HepG2 (cell line): ENCODE measurements around the gene CHML. TPM values are rescaled to one million over a fixed set of nuclear protein-coding genes. Genes with fewer than 3 reads are reported as not detected.

Experiments
- ATAC-seq: fragments of 200-7000 bp; cut with Tn5 transposase; 3 replicates; pipeline ENCODE4 v1.9.1; 2020; ENCODE audit warnings: mild to moderate bottlenecking, moderate library complexity
- BruUV-seq: library from RNA; stranded (reverse); fragments of 400-500 nt; replicated peaks from 2 replicates; lab custom pipeline; 2021; lab: Mats Ljungman, UMichigan
- CTCF ChIA-PET: fragments of 300-600 bp; formaldehyde crosslinking; extraction: SDS; loops from one replicate; lab custom pipeline; 2021; ENCODE audit warnings: low total read pairs, inconsistent platforms, low intra/inter-chr PET ratio; lab: Yijun Ruan, JAX
- POLR2A ChIA-PET: fragments of 350-600 bp; sonication (Branson Sonifier 250); formaldehyde crosslinking; loops from one replicate; lab custom pipeline; 2020; ENCODE audit warnings: antibody characterized with exemption, inconsistent platforms; lab: Yijun Ruan, JAX
- DNase-seq: peaks from one replicate; pipeline ENCODE4 v3.0.0-alpha.2; 2015; ENCODE audit warnings: low spot score
- FAIRE-seq: peaks from 3 replicates; lab custom pipeline; 2011; peaks lifted over from hg19 to GRCh38; lab: Jason Lieb, UNC
- H2AFZ ChIP-seq: one replicate; pipeline ENCODE4 v1.6.1; 2011; ENCODE audit warnings: low read length, inconsistent platforms
- H3K27ac ChIP-seq: fragments of 300-600 bp; 3 replicates; pipeline ENCODE4 v1.8.0; 2011; ENCODE audit warnings: mixed run types, mild to moderate bottlenecking, mixed read lengths, low read length, inconsistent platforms; ENCODE audit not compliant: insufficient read depth; ENCODE audit errors: extremely low read length
- H3K27me3 ChIP-seq, 2 experiments: fragments of 200-600 bp in 1 of 2; 2 replicates in 1 of 2; 3 replicates in 1 of 2; pipeline versions ENCODE4 v1.6.0 to v1.8.0; 2011; ENCODE audit warnings: low read length in 2 of 2, mild to moderate bottlenecking in 2 of 2, moderate library complexity in 2 of 2, inconsistent platforms in 1 of 2; ENCODE audit not compliant: insufficient read depth in 2 of 2, control insufficient read depth in 1 of 2
- H3K36me3 ChIP-seq, 2 experiments: fragments of 200-600 bp in 1 of 2; replicated peaks in 1 of 2; 2 replicates in 1 of 2; 3 replicates in 1 of 2; pipeline versions ENCODE4 v1.5.1 to v1.8.0; 2011; ENCODE audit warnings: low read length in 2 of 2, inconsistent platforms in 1 of 2; ENCODE audit not compliant: insufficient read depth in 2 of 2, control insufficient read depth in 1 of 2
- H3K4me1 ChIP-seq: 2 replicates; pipeline ENCODE4 v1.5.1; 2012; ENCODE audit warnings: low read length, inconsistent platforms; ENCODE audit not compliant: insufficient read depth
- H3K4me2 ChIP-seq: 2 replicates; pipeline ENCODE4 v1.6.0; 2011; ENCODE audit warnings: low read depth, low read length, inconsistent platforms
- H3K4me3 ChIP-seq, 3 experiments: fragments of 200-600 bp in 1 of 3; sonication (generic), shearing (Covaris generic) in 1 of 3; replicated peaks in 1 of 3; 2 replicates each; pipeline ENCODE4 v1.5.1; 2011 to 2016; ENCODE audit warnings: low read length in 3 of 3, inconsistent platforms in 2 of 3, low read depth in 2 of 3, mild to moderate bottlenecking in 2 of 3, control low read depth in 1 of 3, mixed read lengths in 1 of 3; ENCODE audit not compliant: insufficient read depth in 1 of 3
- H3K79me2 ChIP-seq: one replicate; pipeline ENCODE4 v1.6.1; 2011; ENCODE audit warnings: low read length, inconsistent platforms; ENCODE audit not compliant: insufficient read depth
- H3K9ac ChIP-seq: 2 replicates; pipeline ENCODE4 v1.6.0; 2011; ENCODE audit warnings: mild to moderate bottlenecking, low read depth, low read length, inconsistent platforms; ENCODE audit not compliant: insufficient read depth
- H3K9me3 ChIP-seq: 2 replicates; pipeline ENCODE4 v1.5.1; 2012; ENCODE audit warnings: mild to moderate bottlenecking, low read length
- H4K20me1 ChIP-seq: 2 replicates; pipeline ENCODE4 v1.6.0; 2011; ENCODE audit warnings: inconsistent platforms, mild to moderate bottlenecking, low read length, moderate library complexity; ENCODE audit not compliant: insufficient read depth
- BRF2 ChIP-seq: sonication (generic); formaldehyde crosslinking; IDR thresholded peaks from 2 replicates; pipeline ENCODE4 v1.8.1; 2022; ENCODE audit warnings: mild to moderate bottlenecking, missing genetic modification reagents
- EHMT2 ChIP-seq: fragments of 200-600 bp; sonication (generic); IDR thresholded peaks from 2 replicates; pipeline ENCODE4 v1.7.0; 2017; ENCODE audit warnings: antibody characterized with exemption, low read depth, low read length, borderline replicate concordance
- FOSL2 ChIP-seq: sonication (generic); formaldehyde crosslinking; IDR thresholded peaks from 2 replicates; pipeline ENCODE4 v1.4.0; 2020; ENCODE audit warnings: missing genetic modification reagents
- NR2F1 ChIP-seq, 2 experiments: fragments of 450-650 bp in 1 of 2; formaldehyde crosslinking in 1 of 2; IDR thresholded peaks; 2 replicates each; pipeline versions ENCODE4 v1.5.0 to v1.6.1; 2016 to 2020; ENCODE audit warnings: mild to moderate bottlenecking in 1 of 2, missing compliant biosample characterization in 1 of 2, missing genetic modification reagents in 1 of 2, moderate library complexity in 1 of 2
- ZNF160 ChIP-seq: sonication (generic); formaldehyde crosslinking; IDR thresholded peaks from 2 replicates; pipeline ENCODE4 v1.8.0; 2022; ENCODE audit warnings: mild to moderate bottlenecking, inconsistent platforms, missing genetic modification reagents
- ZNF607 ChIP-seq: sonication (generic); formaldehyde crosslinking; IDR thresholded peaks from 2 replicates; pipeline ENCODE4 v1.5.1; 2020; ENCODE audit warnings: missing genetic modification reagents, mild to moderate bottlenecking, borderline replicate concordance
- ZSCAN12 ChIP-seq: sonication (generic); formaldehyde crosslinking; IDR thresholded peaks from 2 replicates; pipeline ENCODE4 v1.9.0; 2021; ENCODE audit warnings: mild to moderate bottlenecking, missing genetic modification reagents
- WGBS: methylation state at CpG from one replicate; pipeline ENCODE4 v1.1.6; 2017; ENCODE audit warnings: low lambda C conversion rate; 5-methylcytosine and 5-hydroxymethylcytosine counted together
- in situ Hi-C: cut with HindIII; loops from 2 replicates; pipeline ENCODE4 v1.10.0; 2017; ENCODE audit warnings: low pct_unique_long_range_greater_than_20kb; ENCODE audit not compliant: extremely low pct_ligation_motif_present
- intact Hi-C: fragments of 100-400 bp; cut with micrococcal nuclease; formaldehyde crosslinking; loops from one replicate; pipeline ENCODE4 v1.10.0; 2022; ENCODE audit not compliant: unreplicated experiment
- polyA plus RNA-seq, 8 experiments: library from polyadenylated mRNA; depleted of rRNA in 3 of 8; stranded (reverse) in 7 of 8; unstranded in 1 of 8; fragments of >200 nt; fragmentation: Illumina TruSeq in 4 of 8; extraction: Trizol in 4 of 8; gene quantifications; 2 replicates each; pipeline versions ENCODE4 v1.2.1 to v1.2.3, GENCODE V29; 2011 to 2016; ENCODE audit warnings: low read depth in 4 of 8, missing spikeins in 1 of 8, mixed read lengths in 1 of 8; ENCODE audit not compliant: insufficient read depth in 1 of 8
- total RNA-seq, 5 experiments: library from RNA; depleted of rRNA; stranded (reverse); fragments of >200 nt; fragmentation: Illumina TruSeq; extraction: Trizol; gene quantifications; 2 replicates each; pipeline ENCODE4 v1.2.3, GENCODE V29; 2016; ENCODE audit warnings: low read depth in 1 of 5
- TF ChIP-seq, protein P1 (sequence below): sonication (generic); formaldehyde crosslinking; IDR thresholded peaks from 2 replicates; pipeline ENCODE4 v1.8.0; 2022; ENCODE audit warnings: mild to moderate bottlenecking, missing genetic modification reagents
- TF ChIP-seq, protein P2 (sequence below): sonication (generic); formaldehyde crosslinking; IDR thresholded peaks from 2 replicates; pipeline ENCODE4 v1.4.0; 2020; ENCODE audit warnings: mild to moderate bottlenecking, missing genetic modification reagents, borderline replicate concordance

The CHML gene
- total and polyA plus RNA-seq, 2 of the 13 experiments (the other 11 are each of a cell fraction or from before 2014, with no cell fraction given): 5.2 to 16.7 TPM

GRCh38 chr1:241631674-241632073 is 8.5 kb downstream of the CHML start:
- H4K20me1 ChIP-seq: no peaks in the 10 kb centered on the region
- H3K27ac ChIP-seq: no peak overlapping the region
- no peak overlapping the region for H3K9ac ChIP-seq
- H3K4me2 ChIP-seq: no peak overlapping the region
- no peak for FAIRE-seq
- intact Hi-C loops: no loop called here
- no peak overlapping the region for H2AFZ ChIP-seq
- ChIA-PET POLR2A (interaction anchor here (1.3 kb wide), 1 partner anchor 9 kb away, joined by 3 read pairs; no protein-coding TSS in a partner anchor), CTCF (no interaction called here)
- no peak for TF ChIP-seq ZNF607 (CRISPR knock-in tag)
- TF ChIP-seq, protein P1, sequence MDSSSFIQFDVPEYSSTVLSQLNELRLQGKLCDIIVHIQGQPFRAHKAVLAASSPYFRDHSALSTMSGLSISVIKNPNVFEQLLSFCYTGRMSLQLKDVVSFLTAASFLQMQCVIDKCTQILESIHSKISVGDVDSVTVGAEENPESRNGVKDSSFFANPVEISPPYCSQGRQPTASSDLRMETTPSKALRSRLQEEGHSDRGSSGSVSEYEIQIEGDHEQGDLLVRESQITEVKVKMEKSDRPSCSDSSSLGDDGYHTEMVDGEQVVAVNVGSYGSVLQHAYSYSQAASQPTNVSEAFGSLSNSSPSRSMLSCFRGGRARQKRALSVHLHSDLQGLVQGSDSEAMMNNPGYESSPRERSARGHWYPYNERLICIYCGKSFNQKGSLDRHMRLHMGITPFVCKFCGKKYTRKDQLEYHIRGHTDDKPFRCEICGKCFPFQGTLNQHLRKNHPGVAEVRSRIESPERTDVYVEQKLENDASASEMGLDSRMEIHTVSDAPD: no peak
- TF ChIP-seq ZNF160 (CRISPR knock-in tag): no peak
- no peak for TF ChIP-seq NR2F1 (CRISPR knock-in tag; IDR thresholded peaks at IDR 0.05)
- TF ChIP-seq, protein P2, sequence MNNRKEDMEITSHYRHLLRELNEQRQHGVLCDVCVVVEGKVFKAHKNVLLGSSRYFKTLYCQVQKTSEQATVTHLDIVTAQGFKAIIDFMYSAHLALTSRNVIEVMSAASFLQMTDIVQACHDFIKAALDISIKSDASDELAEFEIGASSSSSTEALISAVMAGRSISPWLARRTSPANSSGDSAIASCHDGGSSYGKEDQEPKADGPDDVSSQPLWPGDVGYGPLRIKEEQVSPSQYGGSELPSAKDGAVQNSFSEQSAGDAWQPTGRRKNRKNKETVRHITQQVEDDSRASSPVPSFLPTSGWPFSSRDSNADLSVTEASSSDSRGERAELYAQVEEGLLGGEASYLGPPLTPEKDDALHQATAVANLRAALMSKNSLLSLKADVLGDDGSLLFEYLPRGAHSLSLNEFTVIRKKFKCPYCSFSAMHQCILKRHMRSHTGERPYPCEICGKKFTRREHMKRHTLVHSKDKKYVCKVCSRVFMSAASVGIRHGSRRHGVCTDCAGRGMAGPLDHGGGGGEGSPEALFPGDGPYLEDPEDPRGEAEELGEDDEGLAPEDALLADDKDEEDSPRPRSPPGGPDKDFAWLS (CRISPR knock-in tag): no peak
- no peak for TF ChIP-seq BRF2 (CRISPR knock-in tag)
- TF ChIP-seq ZSCAN12: no peak
- TF ChIP-seq FOSL2 (CRISPR knock-in tag): no peak
- no peak for TF ChIP-seq EHMT2
- WGBS: 73% methylated on average over 5 of the region's 5 CpGs
- DNase-seq: no peak
- peaks cover 2 to 18% of the 10 kb centered on the region in 2 experiments; a peak in 4 of 5 replicates for H3K36me3 ChIP-seq
- peak; percentile 38; the same call in 1 of the 3 replicates for ATAC-seq
- H3K27me3 ChIP-seq: no peaks in the 10 kb centered on the region
- no peaks in the 10 kb centered on the region for H3K9me3 ChIP-seq
- BruUV-seq: no TSS peak
- H3K4me1 ChIP-seq: peaks cover 18% of the 10 kb centered on the region
- H3K79me2 ChIP-seq: no peaks in the 10 kb centered on the region
- H3K4me3 ChIP-seq: no peak overlapping the region
- in situ Hi-C loops: loop anchor here (10.0 kb wide), 1 partner anchor 107 kb away; no protein-coding TSS in a partner anchor
